Left ventricle myocardium inferior (tissue), 1 donor: ENCODE data around the gene MRPL38. TPM values are rescaled to one million over a fixed set of nuclear protein-coding genes. Genes with fewer than 3 reads are reported as not detected.
A peak's percentile ranks its signal among the peaks of the same experiment; 100 is the strongest.

Experiments
- DNase-seq: peaks from one replicate; pipeline ENCODE4 v3.0.0-alpha.2; 2020
- H3K27ac ChIP-seq: fragments of 200-600 bp; replicated peaks from 2 replicates; pipeline ENCODE4 v1.8.0; 2021
- H3K27me3 ChIP-seq: fragments of 200-600 bp; 2 replicates; pipeline ENCODE4 v1.8.0; 2021; ENCODE audit warnings: low read depth
- H3K36me3 ChIP-seq: fragments of 200-600 bp; 2 replicates; pipeline ENCODE4 v1.8.0; 2021
- H3K4me1 ChIP-seq: fragments of 200-600 bp; 2 replicates; pipeline ENCODE4 v1.8.0; 2021
- H3K4me3 ChIP-seq: fragments of 200-600 bp; 2 replicates; pipeline ENCODE4 v1.8.0; 2021; ENCODE audit warnings: mild to moderate bottlenecking, moderate library complexity
- H3K9me3 ChIP-seq: fragments of 200-600 bp; replicated peaks from 2 replicates; pipeline ENCODE4 v1.8.0; 2021
- intact Hi-C: fragments of 100-400 bp; cut with micrococcal nuclease; formaldehyde crosslinking; loops from one replicate; pipeline ENCODE4 v1.11.0; 2022
- total RNA-seq: library from RNA; stranded (reverse); fragmentation: NEBNext Ultra II Directional; extraction: Animal tissue kit (Norgen Biotek cat#: 25700); gene quantifications from one replicate; pipeline ENCODE4 v1.2.1, GENCODE V29; 2021
- TF ChIP-seq, protein P1 (sequence below): fragments of 200-600 bp; IDR thresholded peaks from 2 replicates; pipeline ENCODE4 v1.8.0; 2021; ENCODE audit warnings: antibody characterized with exemption, mild to moderate bottlenecking, borderline replicate concordance
- donor health status: DM: no; HTN: yes; CAD: no; lungs with severe emphysema.

The MRPL38 gene
- total RNA-seq, 1 donor from 2014 or later = 104 TPM

DNA sequence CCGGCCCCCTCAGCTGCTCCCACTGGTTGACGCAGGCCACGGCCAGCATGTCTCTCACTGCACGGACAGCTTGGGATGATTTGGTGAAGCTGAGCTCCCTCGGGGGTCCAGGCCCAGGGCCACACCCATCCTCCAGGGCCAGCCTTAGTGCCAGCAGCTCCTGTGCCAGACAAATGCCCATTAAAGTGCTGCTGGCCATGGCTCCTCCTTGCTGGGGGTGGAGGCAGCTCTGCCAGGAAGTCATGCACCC lies 28.8 kb downstream of the MRPL38 start:
- TF ChIP-seq, protein P1, sequence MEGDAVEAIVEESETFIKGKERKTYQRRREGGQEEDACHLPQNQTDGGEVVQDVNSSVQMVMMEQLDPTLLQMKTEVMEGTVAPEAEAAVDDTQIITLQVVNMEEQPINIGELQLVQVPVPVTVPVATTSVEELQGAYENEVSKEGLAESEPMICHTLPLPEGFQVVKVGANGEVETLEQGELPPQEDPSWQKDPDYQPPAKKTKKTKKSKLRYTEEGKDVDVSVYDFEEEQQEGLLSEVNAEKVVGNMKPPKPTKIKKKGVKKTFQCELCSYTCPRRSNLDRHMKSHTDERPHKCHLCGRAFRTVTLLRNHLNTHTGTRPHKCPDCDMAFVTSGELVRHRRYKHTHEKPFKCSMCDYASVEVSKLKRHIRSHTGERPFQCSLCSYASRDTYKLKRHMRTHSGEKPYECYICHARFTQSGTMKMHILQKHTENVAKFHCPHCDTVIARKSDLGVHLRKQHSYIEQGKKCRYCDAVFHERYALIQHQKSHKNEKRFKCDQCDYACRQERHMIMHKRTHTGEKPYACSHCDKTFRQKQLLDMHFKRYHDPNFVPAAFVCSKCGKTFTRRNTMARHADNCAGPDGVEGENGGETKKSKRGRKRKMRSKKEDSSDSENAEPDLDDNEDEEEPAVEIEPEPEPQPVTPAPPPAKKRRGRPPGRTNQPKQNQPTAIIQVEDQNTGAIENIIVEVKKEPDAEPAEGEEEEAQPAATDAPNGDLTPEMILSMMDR = no peak
- intact Hi-C loops = no loop called here
- H3K4me3 ChIP-seq = peak overlapping the region; percentile 86
- H3K36me3 ChIP-seq = peaks cover 28% of the 10 kb centered on the region
- peaks cover 81% of the 10 kb centered on the region for H3K4me1 ChIP-seq
- H3K27ac ChIP-seq = peak overlapping the region; percentile 96
- no peaks in the 10 kb centered on the region for H3K9me3 ChIP-seq
- no peak for DNase-seq
- no peaks in the 10 kb centered on the region for H3K27me3 ChIP-seq

DNA sequence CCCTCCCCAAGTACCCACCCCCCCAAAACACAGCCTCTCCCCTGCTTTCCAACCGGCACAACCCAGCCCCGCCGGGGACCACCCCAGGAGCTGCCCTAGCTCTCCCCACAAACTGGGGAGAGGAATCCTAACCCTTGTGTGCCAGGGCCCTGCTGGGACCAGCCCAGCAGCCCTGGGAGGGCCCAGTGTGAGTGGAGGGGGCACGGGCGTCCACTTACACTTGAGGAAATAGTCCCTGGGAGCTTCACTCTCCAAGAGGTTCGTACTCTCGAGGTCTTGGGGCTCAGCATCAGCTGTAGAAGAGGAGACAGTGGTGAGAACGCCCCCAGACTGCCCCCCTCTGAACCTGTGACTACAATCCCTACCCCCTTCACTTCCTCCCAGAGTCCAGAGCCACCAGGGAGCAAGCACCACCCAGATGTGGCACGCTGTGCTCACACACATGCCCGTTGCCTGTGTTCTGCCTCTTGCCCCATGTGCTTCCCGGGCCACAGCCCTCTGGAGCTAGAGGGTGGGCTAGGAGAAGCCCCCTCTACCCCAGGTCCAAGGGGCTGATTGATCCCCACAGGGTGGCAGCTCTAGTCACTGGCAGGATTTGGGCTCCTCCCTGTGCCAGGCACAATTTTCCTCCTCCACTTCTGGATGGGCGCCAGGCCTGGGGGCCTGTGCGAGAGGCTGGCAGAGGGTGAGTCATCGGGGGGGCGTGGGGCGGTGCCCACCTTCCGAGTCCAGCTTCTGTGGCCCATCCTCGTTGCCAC lies 29.3 kb downstream of the MRPL38 start:
- intact Hi-C loops = no loop called here
- Histone ChIP-seq H3K9me3 (no peaks in the 10 kb centered on the region), H3K27ac (peak overlapping the region; percentile 96), H3K4me3 (peak overlapping the region; percentile 86), H3K27me3 (no peaks in the 10 kb centered on the region), H3K36me3 (peaks cover 28% of the 10 kb centered on the region), H3K4me1 (peaks cover 86% of the 10 kb centered on the region)
- TF ChIP-seq, protein P1 = no peak
- DNase-seq = no peak

DNA sequence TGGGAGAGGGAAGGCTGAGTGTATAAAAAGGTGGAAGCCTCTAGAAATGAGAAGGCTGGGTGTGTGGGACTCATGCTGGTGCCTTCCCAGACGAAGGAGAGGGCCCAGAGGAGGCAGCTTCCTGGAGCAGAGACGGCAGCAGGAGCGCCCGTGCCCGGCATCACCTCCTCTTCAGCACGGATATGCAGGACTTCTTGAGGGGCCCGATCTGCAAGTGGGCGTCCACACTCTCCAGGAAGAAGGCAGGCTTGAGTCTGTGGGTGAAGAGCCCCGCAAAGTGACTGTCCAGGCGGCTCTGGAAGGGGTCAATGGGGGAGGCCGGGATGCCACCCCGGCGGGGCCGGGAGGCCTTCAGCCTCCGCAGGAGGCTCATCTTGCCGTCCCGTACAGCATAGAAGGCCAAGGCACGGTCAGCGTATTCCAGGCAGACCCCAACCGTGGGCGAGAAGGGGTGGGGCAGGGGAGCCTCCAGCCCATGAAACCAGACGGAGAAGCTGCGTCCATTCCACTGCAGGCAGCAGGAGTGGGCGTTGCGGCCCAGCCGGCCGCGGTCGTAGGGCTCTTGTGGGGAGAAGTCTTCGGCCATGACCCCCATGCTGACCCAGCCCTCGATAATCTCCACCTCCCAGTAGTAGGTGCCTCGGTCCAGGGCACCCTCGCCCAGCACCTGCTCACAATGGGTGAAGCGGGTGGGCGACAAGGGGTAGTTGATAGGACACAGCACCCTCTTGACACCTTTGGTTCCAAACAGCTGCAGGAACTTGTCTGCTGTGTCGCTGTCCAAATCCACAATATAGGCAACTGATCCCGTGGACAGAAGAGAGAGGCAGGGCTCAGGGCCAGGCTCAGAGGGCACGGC lies 30.1 kb downstream of the MRPL38 start:
- H3K4me3 ChIP-seq = no peak overlapping the region
- no peaks in the 10 kb centered on the region for H3K9me3 ChIP-seq
- no peak for DNase-seq
- peaks cover 92% of the 10 kb centered on the region for H3K4me1 ChIP-seq
- intact Hi-C loops = no loop called here
- TF ChIP-seq, protein P1 = no peak
- H3K36me3 ChIP-seq = peaks cover 28% of the 10 kb centered on the region
- H3K27ac ChIP-seq = peak overlapping the region; percentile 96
- no peaks in the 10 kb centered on the region for H3K27me3 ChIP-seq

DNA sequence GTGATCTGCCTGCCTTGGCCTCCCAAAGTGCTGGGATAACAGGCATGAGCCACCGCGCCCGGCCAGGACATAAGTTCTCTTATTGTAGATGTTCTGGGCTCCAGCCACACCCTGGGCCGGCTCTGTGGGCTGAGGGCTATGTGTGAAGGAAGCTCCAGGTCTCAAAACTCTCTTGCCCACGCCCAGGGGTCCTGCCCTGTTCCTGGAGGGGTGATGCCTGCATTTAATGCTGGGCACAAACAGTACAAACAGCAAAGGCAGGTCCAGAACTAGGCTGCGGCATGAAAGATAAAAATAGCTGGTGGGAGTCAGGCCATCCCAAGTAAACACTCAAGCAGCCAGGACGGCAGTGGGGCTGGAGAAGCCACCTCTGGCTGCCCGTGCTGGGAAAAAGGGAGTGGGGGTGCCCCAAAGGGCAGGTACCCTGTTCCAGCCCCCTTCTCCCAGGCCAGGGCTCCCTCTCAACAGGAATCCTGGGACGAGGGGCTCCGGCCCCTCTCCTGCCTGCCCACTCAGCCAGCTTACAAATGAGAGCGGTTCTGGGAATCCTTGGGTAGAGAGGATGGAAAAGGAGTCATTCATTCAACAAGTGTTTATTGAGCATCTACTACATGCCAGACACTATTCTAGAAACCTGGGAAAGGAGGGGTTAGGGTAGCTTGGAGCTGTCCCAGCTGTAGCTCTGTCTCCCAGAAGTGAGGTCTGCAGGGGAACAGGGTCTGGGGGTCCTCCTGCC lies 30.9 kb downstream of the MRPL38 start:
- H3K27ac ChIP-seq = peak overlapping the region; percentile 96
- peaks cover 95% of the 10 kb centered on the region for H3K4me1 ChIP-seq
- intact Hi-C loops = no loop called here
- H3K9me3 ChIP-seq = no peaks in the 10 kb centered on the region
- no peak overlapping the region for H3K4me3 ChIP-seq
- no peaks in the 10 kb centered on the region for H3K27me3 ChIP-seq
- TF ChIP-seq, protein P1 = no peak
- no peak for DNase-seq
- H3K36me3 ChIP-seq = peaks cover 28% of the 10 kb centered on the region
